Central memory CD8-positive, alpha-beta T cell (primary cell): ENCODE results near the gene ADGRA3.

ENCODE experiments used
- ATAC-seq: fragments of 150-1000 bp; cut with Tn5 transposase; replicated peaks from 2 replicates; pipeline ENCODE4 v1.10.0; 2022; ENCODE audit warnings: mild to moderate bottlenecking, moderate FRiP score, moderate number of reproducible peaks; ENCODE audit not compliant: poor library complexity, severe bottlenecking; ENCODE audit errors: extremely low read depth
- DNase-seq, 2 donors: peaks; one replicate each; pipeline ENCODE4 v3.0.0; 2021; ENCODE audit warnings: low spot score in 2 of 2
- H3K27ac Mint-ChIP-seq: one replicate; pipeline ENCODE4 v1.8.0; 2022; ENCODE audit warnings: low read depth, mild to moderate bottlenecking, moderate library complexity, mixed read lengths
- H3K27me3 Mint-ChIP-seq: one replicate; pipeline ENCODE4 v1.8.0; 2022; ENCODE audit warnings: mixed read lengths
- H3K36me3 Mint-ChIP-seq: one replicate; pipeline ENCODE4 v1.8.0; 2022; ENCODE audit warnings: mild to moderate bottlenecking, moderate library complexity, mixed read lengths; ENCODE audit not compliant: insufficient read depth
- H3K4me1 Mint-ChIP-seq: one replicate; pipeline ENCODE4 v1.8.0; 2022; ENCODE audit warnings: mixed read lengths
- H3K4me3 Mint-ChIP-seq: one replicate; pipeline ENCODE4 v1.8.0; 2022; ENCODE audit warnings: mild to moderate bottlenecking, moderate library complexity, mixed read lengths
- H3K9me3 Mint-ChIP-seq: one replicate; pipeline ENCODE4 v1.8.0; 2022; ENCODE audit warnings: mixed read lengths

The ADGRA3 gene

DNA sequence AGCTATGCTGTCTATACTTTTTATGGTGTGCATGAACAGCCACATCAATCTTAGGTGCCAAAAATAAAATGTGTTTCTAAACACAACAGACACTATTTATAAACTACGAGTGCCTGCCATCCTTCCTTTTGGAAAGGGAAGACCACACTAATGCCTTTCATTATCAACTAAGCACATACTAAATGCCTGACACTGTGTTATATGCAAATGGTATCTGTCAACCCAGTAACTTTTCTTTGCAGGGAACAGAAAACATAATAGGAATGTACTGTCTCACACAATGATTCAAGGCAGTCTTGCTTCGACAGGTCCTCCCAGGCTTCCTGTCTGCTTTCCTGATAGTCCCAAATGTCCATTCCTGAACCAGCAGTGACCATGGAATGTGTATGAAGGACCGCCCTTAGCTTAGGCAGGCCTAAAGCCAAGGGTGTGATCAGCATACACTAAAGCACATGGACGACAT, 43.8 kb downstream of the ADGRA3 start:
- no peak overlapping the region for H3K4me3 Mint-ChIP-seq
- no peaks in the 10 kb centered on the region for H3K9me3 Mint-ChIP-seq
- H3K36me3 Mint-ChIP-seq: no peaks in the 10 kb centered on the region
- DNase-seq: no peak
- no peaks in the 10 kb centered on the region for H3K4me1 Mint-ChIP-seq
- H3K27ac Mint-ChIP-seq: no peak overlapping the region
- ATAC-seq: no peak
- no peaks in the 10 kb centered on the region for H3K27me3 Mint-ChIP-seq

DNA sequence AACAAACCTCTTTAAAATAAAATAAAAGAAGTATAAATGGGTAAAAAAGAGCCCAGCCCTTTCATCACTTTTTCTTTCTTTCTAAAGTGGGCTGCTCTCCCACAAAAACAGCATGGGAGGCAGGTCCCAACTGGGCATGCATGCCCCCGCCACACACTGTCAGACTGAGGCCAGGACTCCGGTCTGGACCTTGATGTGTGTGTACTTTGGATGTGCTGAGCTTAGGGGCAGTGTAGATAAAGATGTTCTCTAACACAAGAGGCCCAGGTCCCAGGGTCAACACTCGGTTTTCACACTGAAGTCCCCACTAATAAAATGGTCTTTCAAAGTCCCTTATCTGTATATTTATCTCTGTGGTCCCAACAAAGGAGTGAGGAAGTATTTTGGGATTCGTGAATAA, 44.4 kb downstream of the ADGRA3 start:
- ATAC-seq: no peak
- Mint-ChIP-seq H3K9me3 (no peaks in the 10 kb centered on the region), H3K27me3 (no peaks in the 10 kb centered on the region), H3K27ac (no peak overlapping the region), H3K36me3 (no peaks in the 10 kb centered on the region), H3K4me1 (no peaks in the 10 kb centered on the region), H3K4me3 (no peak overlapping the region)
- no peak for DNase-seq

DNA sequence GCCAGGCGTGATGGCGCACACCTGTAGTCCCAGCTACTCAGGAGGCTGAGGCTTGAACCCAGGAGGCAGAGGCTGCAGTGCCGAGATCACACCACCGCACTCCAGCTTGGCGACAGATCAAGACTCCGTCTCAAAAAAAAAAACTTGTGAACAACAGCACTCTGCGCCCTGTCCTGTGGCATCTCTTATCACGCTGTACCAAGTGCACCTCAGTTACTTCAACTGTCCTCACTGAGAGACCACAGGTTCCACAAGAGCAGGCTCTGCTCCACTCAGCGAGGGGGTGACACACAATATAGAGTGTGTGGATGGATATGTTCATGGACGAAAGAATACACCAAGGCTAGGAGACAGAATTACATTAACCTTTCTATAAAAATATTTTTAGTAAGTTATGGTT, 49.3 kb downstream of the ADGRA3 start:
- no peak overlapping the region for H3K27ac Mint-ChIP-seq
- DNase-seq (no peak), ATAC-seq (no peak)
- H3K27me3 Mint-ChIP-seq: no peaks in the 10 kb centered on the region
- no peak overlapping the region for H3K4me3 Mint-ChIP-seq
- H3K36me3 Mint-ChIP-seq: no peaks in the 10 kb centered on the region
- no peaks in the 10 kb centered on the region for H3K4me1 Mint-ChIP-seq
- H3K9me3 Mint-ChIP-seq: peaks cover 6% of the 10 kb centered on the region

DNA sequence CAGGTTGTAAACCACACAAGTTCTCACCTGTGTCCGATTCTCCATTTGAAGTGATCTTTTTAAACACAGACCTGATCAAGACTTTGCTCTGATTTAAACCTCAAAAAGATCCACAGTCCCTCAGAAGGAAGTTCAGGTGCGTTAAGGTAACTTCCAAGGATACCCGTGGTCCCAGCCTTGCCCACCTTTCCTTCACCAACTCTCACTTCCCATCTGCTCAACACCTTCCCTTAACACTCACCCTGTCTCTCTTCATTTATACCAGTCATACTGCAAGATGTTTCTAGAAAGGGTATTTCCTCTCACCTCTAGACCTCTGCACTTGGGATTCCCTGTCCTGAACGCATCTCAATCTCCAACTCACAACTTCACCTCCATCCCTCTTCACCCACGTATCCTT, 49.9 kb downstream of the ADGRA3 start:
- Mint-ChIP-seq H3K4me1 (no peaks in the 10 kb centered on the region), H3K27ac (no peak overlapping the region), H3K4me3 (no peak overlapping the region), H3K27me3 (no peaks in the 10 kb centered on the region), H3K9me3 (peaks cover 6% of the 10 kb centered on the region), H3K36me3 (no peaks in the 10 kb centered on the region)
- DNase-seq: no peak
- no peak for ATAC-seq

- DNase-seq (no peak), ATAC-seq (no peak)
- H3K27me3 Mint-ChIP-seq: no peaks in the 10 kb centered on the region
- H3K4me1 Mint-ChIP-seq: no peaks in the 10 kb centered on the region
- H3K9me3 Mint-ChIP-seq: peaks cover 6% of the 10 kb centered on the region
- no peak overlapping the region for H3K27ac Mint-ChIP-seq
- H3K36me3 Mint-ChIP-seq: no peaks in the 10 kb centered on the region
- no peak overlapping the region for H3K4me3 Mint-ChIP-seq
Measured at GRCh38 chr4:22465349-22465748, 50.5 kb downstream of the ADGRA3 start.

- ATAC-seq: no peak
- H3K4me1 Mint-ChIP-seq: no peaks in the 10 kb centered on the region
- no peak overlapping the region for H3K27ac Mint-ChIP-seq
- H3K4me3 Mint-ChIP-seq: no peak overlapping the region
- no peaks in the 10 kb centered on the region for H3K27me3 Mint-ChIP-seq
- DNase-seq: no peak
- H3K9me3 Mint-ChIP-seq: peaks cover 6% of the 10 kb centered on the region
- H3K36me3 Mint-ChIP-seq: no peaks in the 10 kb centered on the region
Measured at GRCh38 chr4:22463179-22463578, 52.7 kb downstream of the ADGRA3 start.

DNA sequence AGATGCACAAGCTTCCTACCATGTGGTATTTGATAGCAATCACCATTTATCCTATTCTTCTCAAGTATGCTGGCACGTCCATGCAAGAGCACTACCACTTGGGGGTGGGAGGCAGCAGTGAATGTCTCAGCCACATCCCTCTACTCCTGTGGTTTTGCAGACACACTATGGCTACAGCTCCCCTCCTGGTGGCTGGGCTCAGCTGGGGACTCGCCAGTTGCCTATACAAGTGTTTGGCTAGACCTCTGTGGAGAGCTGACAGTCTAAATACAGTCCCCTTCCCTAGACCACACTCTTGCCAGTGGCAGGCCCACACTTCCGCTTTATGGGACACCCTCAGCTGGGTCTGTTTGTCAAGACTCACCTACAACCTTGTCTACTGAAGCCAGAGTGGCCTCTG, 53.2 kb downstream of the ADGRA3 start:
- peaks cover 6% of the 10 kb centered on the region for H3K9me3 Mint-ChIP-seq
- no peak overlapping the region for H3K4me3 Mint-ChIP-seq
- ATAC-seq: no peak
- no peaks in the 10 kb centered on the region for H3K27me3 Mint-ChIP-seq
- no peaks in the 10 kb centered on the region for H3K36me3 Mint-ChIP-seq
- DNase-seq: no peak
- H3K27ac Mint-ChIP-seq: no peak overlapping the region
- H3K4me1 Mint-ChIP-seq: no peaks in the 10 kb centered on the region

GRCh38 chr4:22460266-22460665, 55.6 kb downstream of the ADGRA3 start:
- no peaks in the 10 kb centered on the region for H3K27me3 Mint-ChIP-seq
- H3K9me3 Mint-ChIP-seq: no peaks in the 10 kb centered on the region

DNA sequence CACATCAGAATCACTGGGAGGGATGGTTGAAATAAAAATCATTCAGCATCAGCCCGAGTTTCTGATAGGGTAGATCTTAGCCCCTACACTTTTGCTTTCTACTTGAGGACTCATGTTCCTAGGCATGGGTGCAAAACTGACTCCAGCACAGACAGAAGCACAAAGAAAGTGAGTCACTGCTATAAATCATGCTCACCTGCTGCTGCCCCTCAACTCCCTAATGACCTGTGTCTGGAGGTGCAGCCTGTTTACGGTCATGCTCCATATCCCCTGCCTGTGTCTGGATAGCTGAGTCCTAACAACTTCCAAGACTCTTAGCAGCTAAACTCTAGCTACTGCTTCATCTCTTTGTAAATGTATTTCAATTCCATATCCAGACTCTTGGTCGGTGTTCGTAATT, 57.8 kb downstream of the ADGRA3 start:
- no peaks in the 10 kb centered on the region for H3K27me3 Mint-ChIP-seq

More at GRCh38 chr4:22460266-22460665, 55.6 kb downstream of the ADGRA3 start:
- Mint-ChIP-seq H3K4me3 (no peak overlapping the region), H3K27ac (no peak overlapping the region), H3K36me3 (no peaks in the 10 kb centered on the region), H3K4me1 (no peaks in the 10 kb centered on the region)
- ATAC-seq: no peak
- no peak for DNase-seq

GRCh38 chr4:22457348-22457747, 58.5 kb downstream of the ADGRA3 start:
- no peaks in the 10 kb centered on the region for H3K27me3 Mint-ChIP-seq
- no peak overlapping the region for H3K27ac Mint-ChIP-seq

More for the DNA sequence above, 57.8 kb downstream of the ADGRA3 start:
- DNase-seq: no peak
- no peaks in the 10 kb centered on the region for H3K4me1 Mint-ChIP-seq
- no peaks in the 10 kb centered on the region for H3K9me3 Mint-ChIP-seq
- no peak overlapping the region for H3K27ac Mint-ChIP-seq
- H3K36me3 Mint-ChIP-seq: no peaks in the 10 kb centered on the region
- ATAC-seq: no peak
- H3K4me3 Mint-ChIP-seq: no peak overlapping the region

DNA sequence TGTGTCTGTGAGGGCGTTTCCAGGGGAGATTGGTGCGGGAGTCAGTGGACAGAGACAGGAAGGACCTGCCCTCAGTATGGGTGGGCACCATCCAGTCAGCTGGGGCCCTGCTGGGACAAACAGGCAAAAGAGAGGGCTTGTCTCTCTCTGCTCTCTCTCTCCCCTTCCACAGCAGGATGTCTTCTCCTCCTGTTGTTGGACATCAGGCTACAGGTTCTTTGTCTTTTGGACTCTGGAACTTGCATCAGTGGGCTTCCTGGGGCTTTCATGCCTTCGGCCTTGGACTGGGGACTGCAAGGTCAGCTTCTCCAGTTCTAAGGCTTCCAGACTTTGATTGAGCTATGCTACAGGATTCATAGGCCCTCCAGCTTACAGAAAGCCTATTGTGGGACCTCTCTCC, 59.6 kb downstream of the ADGRA3 start:
- no peak overlapping the region for H3K27ac Mint-ChIP-seq

More at GRCh38 chr4:22457348-22457747, 58.5 kb downstream of the ADGRA3 start:
- no peak for ATAC-seq
- Mint-ChIP-seq H3K4me3 (no peak overlapping the region), H3K9me3 (no peaks in the 10 kb centered on the region), H3K4me1 (no peaks in the 10 kb centered on the region), H3K36me3 (no peaks in the 10 kb centered on the region)
- no peak for DNase-seq

GRCh38 chr4:22454955-22455354, 60.9 kb downstream of the ADGRA3 start:
- no peak overlapping the region for H3K4me3 Mint-ChIP-seq
- no peaks in the 10 kb centered on the region for H3K4me1 Mint-ChIP-seq
- no peak for ATAC-seq
- H3K27ac Mint-ChIP-seq: no peak overlapping the region
- DNase-seq: no peak
- no peaks in the 10 kb centered on the region for H3K27me3 Mint-ChIP-seq
- no peaks in the 10 kb centered on the region for H3K9me3 Mint-ChIP-seq
- H3K36me3 Mint-ChIP-seq: no peaks in the 10 kb centered on the region

More for the DNA sequence above, 59.6 kb downstream of the ADGRA3 start:
- no peak overlapping the region for H3K4me3 Mint-ChIP-seq
- DNase-seq (no peak), ATAC-seq (no peak)
- H3K27me3 Mint-ChIP-seq: no peaks in the 10 kb centered on the region
- H3K4me1 Mint-ChIP-seq: no peaks in the 10 kb centered on the region
- no peaks in the 10 kb centered on the region for H3K9me3 Mint-ChIP-seq
- H3K36me3 Mint-ChIP-seq: no peaks in the 10 kb centered on the region

GRCh38 chr4:22454216-22454838, 61.5 kb downstream of the ADGRA3 start:
- DNase-seq (no peak), ATAC-seq (no peak)
- Mint-ChIP-seq H3K9me3 (no peaks in the 10 kb centered on the region), H3K27ac (no peak overlapping the region), H3K4me3 (no peak overlapping the region), H3K27me3 (no peaks in the 10 kb centered on the region), H3K4me1 (no peaks in the 10 kb centered on the region), H3K36me3 (no peaks in the 10 kb centered on the region)
